ENCODE measurements around the gene TPGS2. TPM values are rescaled to one million over a fixed set of nuclear protein-coding genes. Genes with fewer than 3 reads are reported as not detected.

TPGS2 gene
- total and polyA plus RNA-seq, 2 of the 8 experiments (the other 6 are each of a cell fraction or from before 2014, with no cell fraction given) = 151 to 273 TPM

- peaks cover 0 to 12% of the 10 kb centered on the region in 2 experiments; a peak in 3 of 4 replicates for H3K79me2 ChIP-seq (ENCODE audit: control insufficient read depth in 1 of 2, insufficient read depth in 2 of 2, low read length in 2 of 2)
- no peak overlapping the region for H2AFZ ChIP-seq (ENCODE audit: low read length)
- no peak overlapping the region for H2BK12ac ChIP-seq (ENCODE audit: low read depth, low read length)
- H3K4ac ChIP-seq (replicated peaks; ENCODE audit: insufficient read length, low read depth, low read length) = no peak overlapping the region
- no peak overlapping the region for H4K8ac ChIP-seq (ENCODE audit: extremely low read depth, insufficient read depth, low read length)
- no peaks in the 10 kb centered on the region for H3K27me3 ChIP-seq (replicated peaks in 1 of 4; ENCODE audit: control insufficient read depth in 3 of 4, extremely low read depth in 1 of 4, insufficient read depth in 3 of 4, low read length in 3 of 4)
- peaks cover 0 to 4% (median 0%) of the 10 kb centered on the region in 4 experiments; a peak in 1 of 8 replicates for H3K36me3 ChIP-seq (ENCODE audit: control insufficient read depth in 2 of 4, insufficient read depth in 4 of 4, low read length in 3 of 4)
- DNase-seq (ENCODE audit: low read depth in 1 of 2, low spot score in 2 of 2) (no peak), FAIRE-seq (no peak)
- no peak overlapping the region for H2AK5ac ChIP-seq (ENCODE audit: low read depth, low read length)
- H3K23me2 ChIP-seq (ENCODE audit: low read depth, low read length) = peaks cover 7% of the 10 kb centered on the region
- ChIA-PET POLR2A (ENCODE audit: partially characterized antibody) (no interaction called here), CTCF (ENCODE audit: partially characterized antibody) (no interaction called here)
- no peak overlapping the region for H2BK120ac ChIP-seq (replicated peaks; ENCODE audit: low read depth, low read length)
- H2BK15ac ChIP-seq (ENCODE audit: low read length) = no peak overlapping the region
- H3K9ac ChIP-seq (replicated peaks in 1 of 4; ENCODE audit: extremely low read depth in 1 of 4, low read depth in 3 of 4, low read length in 3 of 4) = no peak overlapping the region
- H3K18ac ChIP-seq (ENCODE audit: extremely low read depth, low read length) = no peak overlapping the region
- no peaks in the 10 kb centered on the region for H4K20me1 ChIP-seq (replicated peaks in 1 of 2; ENCODE audit: control insufficient read depth in 1 of 2, insufficient read depth in 2 of 2, low read length in 2 of 2)
- no peaks in the 10 kb centered on the region; the same call in 1 of the 2 replicates for H3K79me1 ChIP-seq (ENCODE audit: low read depth, low read length)
- peaks cover 0 to 5% (median 2%) of the 10 kb centered on the region in 4 experiments; a peak in 1 of 7 replicates for H3K4me1 ChIP-seq (replicated peaks in 1 of 4; ENCODE audit: control insufficient read depth in 3 of 4, insufficient read depth in 4 of 4, low read length in 3 of 4)
- no peak overlapping the region for H2BK20ac ChIP-seq (ENCODE audit: low read length)
- no peak overlapping the region for H3K56ac ChIP-seq (replicated peaks; ENCODE audit: insufficient read length, low read depth, low read length)
- H2BK5ac ChIP-seq (ENCODE audit: low read depth, low read length) = no peak overlapping the region
- 83% methylated on average over 1 of the region's 1 CpG; no CpG with 5 or more reads in 1 of the 2 experiments for WGBS, 2 experiments (ENCODE audit: extremely low coverage in 1 of 2, insufficient coverage in 1 of 2, insufficient read length in 1 of 2, insufficient replicate concordance in 2 of 2, low coverage in 1 of 2, low lambda C conversion rate in 2 of 2, missing lambda C conversion rate in 1 of 2)
- H3K27ac ChIP-seq (ENCODE audit: low read depth, low read length) = no peak overlapping the region
- no peak overlapping the region for H3K4me2 ChIP-seq (ENCODE audit: insufficient read depth in 1 of 2, low read depth in 2 of 2, low read length in 2 of 2)
- no peak overlapping the region for H3K14ac ChIP-seq (ENCODE audit: insufficient read length)
- no peak overlapping the region for H4K91ac ChIP-seq (replicated peaks; ENCODE audit: insufficient read length, low read length)
- H4K5ac ChIP-seq (ENCODE audit: insufficient read length, low read depth, low read length) = no peak overlapping the region
- no peak overlapping the region for H3K4me3 ChIP-seq (ENCODE audit: extremely low read depth in 1 of 4, insufficient read depth in 2 of 4, low read depth in 3 of 4, low read length in 4 of 4)
- H3K23ac ChIP-seq (ENCODE audit: insufficient read length) = no peak overlapping the region
- no peaks in the 10 kb centered on the region for H3K9me3 ChIP-seq (ENCODE audit: insufficient read depth in 2 of 2, low read depth in 1 of 2, low read length in 1 of 2)
- TF ChIP-seq ZNF274 (IDR thresholded peaks at IDR 0.05; ENCODE audit: borderline replicate concordance, extremely low read depth, low read length) = no peak
- no peak for TF ChIP-seq TBP (IDR thresholded peaks at IDR 0.05; ENCODE audit: low read depth, low read length)
- TF ChIP-seq GABPA (IDR thresholded peaks at IDR 0.05; ENCODE audit: borderline replicate concordance, insufficient read depth, low read length) = no peak
- TF ChIP-seq, protein P1, sequence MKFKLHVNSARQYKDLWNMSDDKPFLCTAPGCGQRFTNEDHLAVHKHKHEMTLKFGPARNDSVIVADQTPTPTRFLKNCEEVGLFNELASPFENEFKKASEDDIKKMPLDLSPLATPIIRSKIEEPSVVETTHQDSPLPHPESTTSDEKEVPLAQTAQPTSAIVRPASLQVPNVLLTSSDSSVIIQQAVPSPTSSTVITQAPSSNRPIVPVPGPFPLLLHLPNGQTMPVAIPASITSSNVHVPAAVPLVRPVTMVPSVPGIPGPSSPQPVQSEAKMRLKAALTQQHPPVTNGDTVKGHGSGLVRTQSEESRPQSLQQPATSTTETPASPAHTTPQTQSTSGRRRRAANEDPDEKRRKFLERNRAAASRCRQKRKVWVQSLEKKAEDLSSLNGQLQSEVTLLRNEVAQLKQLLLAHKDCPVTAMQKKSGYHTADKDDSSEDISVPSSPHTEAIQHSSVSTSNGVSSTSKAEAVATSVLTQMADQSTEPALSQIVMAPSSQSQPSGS (IDR thresholded peaks at IDR 0.05; ENCODE audit: low read length) = no peak
- no peak for TF ChIP-seq EP300 (IDR thresholded peaks at IDR 0.05; ENCODE audit: borderline replicate concordance in 1 of 2, low read depth in 2 of 2, low read length in 2 of 2)
- no peak for TF ChIP-seq POLR2AphosphoS5 (IDR thresholded peaks at IDR 0.05; ENCODE audit: low read depth, low read length)
- no peak for TF ChIP-seq TAF7 (optimal IDR thresholded peaks at IDR 0.05; ENCODE audit: borderline replicate concordance, low read depth, low read length)
- TF ChIP-seq TEAD4 (IDR thresholded peaks at IDR 0.05; ENCODE audit: low read depth, low read length) = no peak
- no peak for TF ChIP-seq CREB1 (IDR thresholded peaks at IDR 0.05)
- TF ChIP-seq TAF1 (IDR thresholded peaks at IDR 0.05; ENCODE audit: low read depth, low read length) = no peak
- no peak for TF ChIP-seq POU5F1 (IDR thresholded peaks at IDR 0.05; ENCODE audit: low read depth, low read length)
- TF ChIP-seq YY1 (IDR thresholded peaks at IDR 0.05; ENCODE audit: low read depth, low read length) = no peak
- TF ChIP-seq POLR2A (IDR thresholded peaks at IDR 0.05; ENCODE audit: control extremely low read depth in 1 of 2, low read depth in 2 of 2, low read length in 2 of 2) = no peak
- no peak for TF ChIP-seq FOSL1 (IDR thresholded peaks at IDR 0.05; ENCODE audit: insufficient read depth, low read depth, low read length)
These were observed 2.3 kb upstream of the TPGS2 start for GRCh38 chr18:36831139-36831538.

All from H1 (cell line).